K562 (cell line): Measurements from ENCODE around the gene NUFIP1. TPM values are rescaled to one million over a fixed set of nuclear protein-coding genes. Genes with fewer than 3 reads are reported as not detected.

ENCODE experiments used
- ARID2 ChIP-seq: fragments of 450-650 bp; IDR thresholded peaks from 2 replicates; pipeline ENCODE4 v1.6.1; 2017; ENCODE audit warnings: antibody characterized with exemption, mild to moderate bottlenecking
- CBX8 ChIP-seq: fragments of 200-600 bp; sonication (generic); IDR thresholded peaks from 2 replicates; pipeline ENCODE4 v1.6.1; 2012; ENCODE audit warnings: borderline replicate concordance, mixed run types, low read depth, mild to moderate bottlenecking, moderate library complexity, mixed read lengths, low read length, control low read depth, inconsistent platforms; ENCODE audit not compliant: poor library complexity, severe bottlenecking; ENCODE audit errors: extremely low read depth
- CHD2 ChIP-seq: IDR thresholded peaks from 2 replicates; pipeline ENCODE4 v1.6.1; 2011; ENCODE audit warnings: low read depth, low read length
- ESRRA ChIP-seq: fragments of 450-650 bp; IDR thresholded peaks from 2 replicates; pipeline ENCODE4 v1.6.1; 2014; ENCODE audit warnings: low read depth, mild to moderate bottlenecking, moderate library complexity, borderline replicate concordance
- NR3C1 ChIP-seq: sonication (generic); formaldehyde crosslinking; IDR thresholded peaks from 2 replicates; pipeline ENCODE4 v1.8.1; 2022; ENCODE audit warnings: missing genetic modification reagents
- PHB ChIP-seq: fragments of 250-450 bp; sonication (Bioruptor Pico); IDR thresholded peaks from 2 replicates; pipeline ENCODE4 v1.5.0; 2021
- PYGO2 ChIP-seq: fragments of 450-650 bp; IDR thresholded peaks from 2 replicates; pipeline ENCODE4 v1.6.1; 2016; ENCODE audit warnings: mild to moderate bottlenecking, missing genetic modification characterization, moderate library complexity, missing compliant biosample characterization
- SLC30A9 ChIP-seq: fragments of 250-450 bp; sonication (Bioruptor Pico); IDR thresholded peaks from 2 replicates; pipeline ENCODE4 v1.8.0; 2022; ENCODE audit warnings: mild to moderate bottlenecking, moderate library complexity
- ZNF134 ChIP-seq: fragments of 250-450 bp; sonication (Bioruptor Pico); conservative IDR thresholded peaks from 2 replicates; pipeline ENCODE4 v1.4.0; 2020
- polyA plus RNA-seq, 8 experiments: library from polyadenylated mRNA; depleted of rRNA in 4 of 8; stranded (reverse) in 5 of 8; unstranded in 3 of 8; fragments of >200 nt; fragmentation: Nextera tagmentation in 2 of 8; fragmentation: Illumina TruSeq in 1 of 8; extraction: Ambion mirVana in 2 of 8; extraction: Trizol in 1 of 8; gene quantifications; 2 replicates each; pipeline versions ENCODE4 v1.2.1 to v1.2.3, GENCODE V29; 2011 to 2014; ENCODE audit warnings: inconsistent platforms in 1 of 8, missing spikeins in 1 of 8
- total RNA-seq, 7 experiments: library from RNA; depleted of rRNA in 6 of 7; stranded (reverse); fragments of >200 nt in 6 of 7; fragmentation: Illumina TruSeq in 2 of 7; extraction: Trizol in 2 of 7; gene quantifications; 2 replicates each; pipeline versions ENCODE4 v1.2.1 to v1.2.3, GENCODE V29; 2011 to 2021; ENCODE audit warnings: low replicate concordance in 1 of 7
- TF ChIP-seq, protein P1 (sequence below): fragments of 450-650 bp; IDR thresholded peaks from 2 replicates; pipeline ENCODE4 v1.6.1; 2017; ENCODE audit warnings: antibody characterized with exemption, mild to moderate bottlenecking
- TF ChIP-seq, protein P2 (sequence below): fragments of 450-650 bp; IDR thresholded peaks from 2 replicates; pipeline ENCODE4 v1.7.1; 2018; ENCODE audit warnings: mild to moderate bottlenecking, low read depth; ENCODE audit not compliant: partially characterized antibody
- TF ChIP-seq, protein P3 (sequence below): fragments of 450-650 bp; IDR thresholded peaks from 2 replicates; pipeline ENCODE4 v1.7.0; 2016; ENCODE audit warnings: borderline replicate concordance
- TF ChIP-seq, protein P4 (sequence below): sonication (generic); formaldehyde crosslinking; IDR thresholded peaks from 2 replicates; pipeline ENCODE4 v1.8.0; 2022; ENCODE audit warnings: mild to moderate bottlenecking, missing genetic modification reagents
- TF ChIP-seq, protein P5 (sequence below), 2 experiments: fragments of 450-650 bp; conservative IDR thresholded peaks; 2 replicates each; pipeline ENCODE4 v1.6.1; 2017; ENCODE audit warnings: mild to moderate bottlenecking in 2 of 2, moderate library complexity in 2 of 2

Gene NUFIP1
- total and polyA plus RNA-seq, 9 of the 15 experiments (the other 6 are each of a cell fraction or from before 2014, with no cell fraction given) = 2.6 to 9.7 (median 4.1) TPM

DNA sequence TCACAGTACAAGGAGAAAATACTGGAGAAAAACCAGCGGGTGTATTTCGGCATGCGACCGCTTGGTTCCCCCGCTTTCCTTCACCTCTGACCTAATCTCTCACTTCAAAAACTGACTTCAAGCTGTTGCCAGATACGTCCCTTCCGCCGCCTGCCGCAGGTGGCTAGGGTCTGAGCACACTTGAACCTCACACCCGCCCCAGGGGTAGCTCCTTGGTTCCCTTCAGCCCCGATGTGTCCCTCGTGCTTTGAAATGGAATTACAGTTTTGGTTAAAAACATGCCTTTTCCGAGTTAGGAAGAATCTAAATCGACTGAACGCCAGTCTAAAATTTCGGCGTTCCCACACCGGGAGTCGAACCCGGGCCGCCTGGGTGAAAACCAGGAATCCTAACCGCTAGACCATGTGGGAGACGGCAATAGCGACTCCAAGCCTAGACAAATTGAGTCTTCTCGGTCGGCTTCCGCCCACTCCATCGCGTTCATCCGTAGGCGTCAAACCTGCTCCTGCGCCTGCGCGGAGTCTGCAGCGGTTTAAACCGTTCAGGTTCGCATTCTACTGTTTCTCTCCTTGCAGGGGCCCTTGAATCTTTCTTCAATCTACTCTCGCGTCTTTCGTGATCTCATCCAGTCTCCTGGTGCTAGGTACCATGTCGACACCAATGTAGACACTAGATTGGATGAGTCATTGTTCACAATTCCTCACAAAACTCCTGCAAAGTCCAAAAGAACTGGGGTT is 71.5 kb downstream of the NUFIP1 start (continued):
- TF ChIP-seq, protein P1, sequence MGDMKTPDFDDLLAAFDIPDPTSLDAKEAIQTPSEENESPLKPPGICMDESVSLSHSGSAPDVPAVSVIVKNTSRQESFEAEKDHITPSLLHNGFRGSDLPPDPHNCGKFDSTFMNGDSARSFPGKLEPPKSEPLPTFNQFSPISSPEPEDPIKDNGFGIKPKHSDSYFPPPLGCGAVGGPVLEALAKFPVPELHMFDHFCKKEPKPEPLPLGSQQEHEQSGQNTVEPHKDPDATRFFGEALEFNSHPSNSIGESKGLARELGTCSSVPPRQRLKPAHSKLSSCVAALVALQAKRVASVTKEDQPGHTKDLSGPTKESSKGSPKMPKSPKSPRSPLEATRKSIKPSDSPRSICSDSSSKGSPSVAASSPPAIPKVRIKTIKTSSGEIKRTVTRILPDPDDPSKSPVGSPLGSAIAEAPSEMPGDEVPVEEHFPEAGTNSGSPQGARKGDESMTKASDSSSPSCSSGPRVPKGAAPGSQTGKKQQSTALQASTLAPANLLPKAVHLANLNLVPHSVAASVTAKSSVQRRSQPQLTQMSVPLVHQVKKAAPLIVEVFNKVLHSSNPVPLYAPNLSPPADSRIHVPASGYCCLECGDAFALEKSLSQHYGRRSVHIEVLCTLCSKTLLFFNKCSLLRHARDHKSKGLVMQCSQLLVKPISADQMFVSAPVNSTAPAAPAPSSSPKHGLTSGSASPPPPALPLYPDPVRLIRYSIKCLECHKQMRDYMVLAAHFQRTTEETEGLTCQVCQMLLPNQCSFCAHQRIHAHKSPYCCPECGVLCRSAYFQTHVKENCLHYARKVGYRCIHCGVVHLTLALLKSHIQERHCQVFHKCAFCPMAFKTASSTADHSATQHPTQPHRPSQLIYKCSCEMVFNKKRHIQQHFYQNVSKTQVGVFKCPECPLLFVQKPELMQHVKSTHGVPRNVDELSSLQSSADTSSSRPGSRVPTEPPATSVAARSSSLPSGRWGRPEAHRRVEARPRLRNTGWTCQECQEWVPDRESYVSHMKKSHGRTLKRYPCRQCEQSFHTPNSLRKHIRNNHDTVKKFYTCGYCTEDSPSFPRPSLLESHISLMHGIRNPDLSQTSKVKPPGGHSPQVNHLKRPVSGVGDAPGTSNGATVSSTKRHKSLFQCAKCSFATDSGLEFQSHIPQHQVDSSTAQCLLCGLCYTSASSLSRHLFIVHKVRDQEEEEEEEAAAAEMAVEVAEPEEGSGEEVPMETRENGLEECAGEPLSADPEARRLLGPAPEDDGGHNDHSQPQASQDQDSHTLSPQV = peak; percentile 90
- no peak for TF ChIP-seq NR3C1 (CRISPR knock-in tag)
- TF ChIP-seq, protein P2, sequence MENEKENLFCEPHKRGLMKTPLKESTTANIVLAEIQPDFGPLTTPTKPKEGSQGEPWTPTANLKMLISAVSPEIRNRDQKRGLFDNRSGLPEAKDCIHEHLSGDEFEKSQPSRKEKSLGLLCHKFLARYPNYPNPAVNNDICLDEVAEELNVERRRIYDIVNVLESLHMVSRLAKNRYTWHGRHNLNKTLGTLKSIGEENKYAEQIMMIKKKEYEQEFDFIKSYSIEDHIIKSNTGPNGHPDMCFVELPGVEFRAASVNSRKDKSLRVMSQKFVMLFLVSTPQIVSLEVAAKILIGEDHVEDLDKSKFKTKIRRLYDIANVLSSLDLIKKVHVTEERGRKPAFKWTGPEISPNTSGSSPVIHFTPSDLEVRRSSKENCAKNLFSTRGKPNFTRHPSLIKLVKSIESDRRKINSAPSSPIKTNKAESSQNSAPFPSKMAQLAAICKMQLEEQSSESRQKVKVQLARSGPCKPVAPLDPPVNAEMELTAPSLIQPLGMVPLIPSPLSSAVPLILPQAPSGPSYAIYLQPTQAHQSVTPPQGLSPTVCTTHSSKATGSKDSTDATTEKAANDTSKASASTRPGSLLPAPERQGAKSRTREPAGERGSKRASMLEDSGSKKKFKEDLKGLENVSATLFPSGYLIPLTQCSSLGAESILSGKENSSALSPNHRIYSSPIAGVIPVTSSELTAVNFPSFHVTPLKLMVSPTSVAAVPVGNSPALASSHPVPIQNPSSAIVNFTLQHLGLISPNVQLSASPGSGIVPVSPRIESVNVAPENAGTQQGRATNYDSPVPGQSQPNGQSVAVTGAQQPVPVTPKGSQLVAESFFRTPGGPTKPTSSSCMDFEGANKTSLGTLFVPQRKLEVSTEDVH = peak; percentile 65
- peak; percentile 66; the same call in 1 of the 2 replicates for TF ChIP-seq CHD2
- TF ChIP-seq ESRRA = peak; percentile 60
- TF ChIP-seq ZNF134 (CRISPR knock-in tag) = no peak
- TF ChIP-seq, protein P3, sequence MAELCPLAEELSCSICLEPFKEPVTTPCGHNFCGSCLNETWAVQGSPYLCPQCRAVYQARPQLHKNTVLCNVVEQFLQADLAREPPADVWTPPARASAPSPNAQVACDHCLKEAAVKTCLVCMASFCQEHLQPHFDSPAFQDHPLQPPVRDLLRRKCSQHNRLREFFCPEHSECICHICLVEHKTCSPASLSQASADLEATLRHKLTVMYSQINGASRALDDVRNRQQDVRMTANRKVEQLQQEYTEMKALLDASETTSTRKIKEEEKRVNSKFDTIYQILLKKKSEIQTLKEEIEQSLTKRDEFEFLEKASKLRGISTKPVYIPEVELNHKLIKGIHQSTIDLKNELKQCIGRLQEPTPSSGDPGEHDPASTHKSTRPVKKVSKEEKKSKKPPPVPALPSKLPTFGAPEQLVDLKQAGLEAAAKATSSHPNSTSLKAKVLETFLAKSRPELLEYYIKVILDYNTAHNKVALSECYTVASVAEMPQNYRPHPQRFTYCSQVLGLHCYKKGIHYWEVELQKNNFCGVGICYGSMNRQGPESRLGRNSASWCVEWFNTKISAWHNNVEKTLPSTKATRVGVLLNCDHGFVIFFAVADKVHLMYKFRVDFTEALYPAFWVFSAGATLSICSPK = no peak
- TF ChIP-seq, protein P4, sequence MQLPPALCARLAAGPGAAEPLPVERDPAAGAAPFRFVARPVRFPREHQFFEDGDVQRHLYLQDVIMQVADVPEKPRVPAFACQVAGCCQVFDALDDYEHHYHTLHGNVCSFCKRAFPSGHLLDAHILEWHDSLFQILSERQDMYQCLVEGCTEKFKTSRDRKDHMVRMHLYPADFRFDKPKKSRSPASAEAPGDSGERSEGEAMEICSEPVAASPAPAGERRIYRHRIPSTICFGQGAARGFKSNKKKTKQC = peak; percentile 39; the same call in 1 of the 2 replicates
- TF ChIP-seq ARID2 = no peak
- no peak for TF ChIP-seq SLC30A9 (CRISPR knock-in tag)
- TF ChIP-seq, protein P5, sequence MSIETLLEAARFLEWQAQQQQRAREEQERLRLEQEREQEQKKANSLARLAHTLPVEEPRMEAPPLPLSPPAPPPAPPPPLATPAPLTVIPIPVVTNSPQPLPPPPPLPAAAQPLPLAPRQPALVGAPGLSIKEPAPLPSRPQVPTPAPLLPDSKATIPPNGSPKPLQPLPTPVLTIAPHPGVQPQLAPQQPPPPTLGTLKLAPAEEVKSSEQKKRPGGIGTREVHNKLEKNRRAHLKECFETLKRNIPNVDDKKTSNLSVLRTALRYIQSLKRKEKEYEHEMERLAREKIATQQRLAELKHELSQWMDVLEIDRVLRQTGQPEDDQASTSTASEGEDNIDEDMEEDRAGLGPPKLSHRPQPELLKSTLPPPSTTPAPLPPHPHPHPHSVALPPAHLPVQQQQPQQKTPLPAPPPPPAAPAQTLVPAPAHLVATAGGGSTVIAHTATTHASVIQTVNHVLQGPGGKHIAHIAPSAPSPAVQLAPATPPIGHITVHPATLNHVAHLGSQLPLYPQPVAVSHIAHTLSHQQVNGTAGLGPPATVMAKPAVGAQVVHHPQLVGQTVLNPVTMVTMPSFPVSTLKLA (conservative IDR thresholded peaks at IDR 0.05) = peak in 1 of 2 experiments; percentile 68; a peak in 3 of 4 replicates
- peak; percentile 16; the same call in 1 of the 2 replicates for TF ChIP-seq PYGO2 (tag)
- TF ChIP-seq CBX8 = no peak
- no peak for TF ChIP-seq PHB
